ENCODE data around the gene BIRC3. TPM values are rescaled to one million over a fixed set of nuclear protein-coding genes. Genes with fewer than 3 reads are reported as not detected.

BIRC3 gene
- polyA plus RNA-seq, 1 donor (not counting 4 experiments of a cell fraction or from before 2014, with no cell fraction given): 2.1 TPM

DNA sequence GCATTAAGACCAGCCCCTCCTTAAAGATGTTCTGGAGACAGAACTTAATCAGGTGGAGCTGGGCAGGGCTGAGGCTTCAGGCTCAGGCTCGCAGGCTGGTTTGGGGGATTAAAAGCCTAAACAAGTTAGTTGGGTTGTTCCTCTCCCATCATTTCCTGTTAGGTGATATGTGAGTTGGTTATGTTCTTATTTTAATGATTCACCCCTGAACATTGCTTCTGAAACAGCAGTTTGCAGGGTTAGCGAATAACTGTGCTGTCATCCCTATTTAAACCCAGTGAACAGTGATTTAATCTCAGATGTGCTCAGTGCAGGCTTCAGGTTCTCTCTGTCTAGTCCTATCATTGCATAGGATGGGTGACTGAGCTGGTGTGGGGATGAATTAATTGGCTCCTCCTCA lies 47.4 kb upstream of the BIRC3 start:
- DNase-seq (ENCODE audit: low read depth, low spot score): peak; percentile 86

DNA sequence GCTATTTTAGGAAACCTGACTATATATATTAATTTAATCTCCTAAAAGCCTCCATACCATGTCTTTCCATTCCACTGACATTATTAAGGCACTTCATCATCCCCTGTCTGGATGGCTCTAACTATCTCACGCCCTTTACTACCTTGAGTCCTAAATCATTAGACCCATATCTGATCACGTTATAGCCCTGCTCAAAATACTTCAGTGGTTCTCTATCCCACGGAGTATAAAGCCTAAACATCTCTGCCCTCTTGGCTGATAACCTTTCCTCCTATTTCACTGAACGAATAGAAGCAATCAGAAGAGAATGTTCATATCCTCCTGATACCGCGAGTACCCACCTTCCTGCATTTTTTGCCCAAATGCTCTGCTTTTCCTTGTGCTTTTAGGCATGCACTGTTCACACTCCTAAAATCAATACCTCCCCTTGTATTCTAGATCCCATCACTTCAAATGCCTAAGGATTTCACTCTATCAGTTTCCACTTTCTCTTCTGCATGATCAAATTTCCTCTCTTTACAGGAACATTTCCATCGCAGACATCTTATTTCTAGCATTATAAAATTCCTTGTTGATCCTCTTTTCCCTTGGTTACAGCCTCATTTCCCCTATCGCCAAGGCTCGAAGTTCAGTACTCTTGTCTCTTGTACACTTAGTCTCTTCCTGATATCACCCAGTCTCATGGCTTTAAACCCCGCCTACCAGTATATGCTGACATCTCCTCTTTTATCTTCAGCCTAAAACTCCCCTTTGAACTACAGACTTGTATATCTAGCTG lies 45.0 kb upstream of the BIRC3 start:
- peaks cover 29% of the 10 kb centered on the region for H3K4me1 ChIP-seq (ENCODE audit: control insufficient read depth, extremely low read depth, insufficient read depth, low read length)
- no peaks in the 10 kb centered on the region for H3K27me3 ChIP-seq (ENCODE audit: control insufficient read depth, extremely low read depth, insufficient read depth, low read length)
- no peaks in the 10 kb centered on the region for H4K20me1 ChIP-seq (ENCODE audit: control insufficient read depth, extremely low read depth, insufficient read depth, low read length)
- DNase-seq (ENCODE audit: low read depth, low spot score) (no peak), FAIRE-seq (no peak)
- peaks cover 0 to 3% of the 10 kb centered on the region in 2 experiments for H3K36me3 ChIP-seq (ENCODE audit: control insufficient read depth in 2 of 2, extremely low read depth in 1 of 2, insufficient read depth in 2 of 2, low read length in 2 of 2)
- no peak for TF ChIP-seq EZH2 (IDR thresholded peaks at IDR 0.05; ENCODE audit: low read length)
- TF ChIP-seq, protein P1, sequence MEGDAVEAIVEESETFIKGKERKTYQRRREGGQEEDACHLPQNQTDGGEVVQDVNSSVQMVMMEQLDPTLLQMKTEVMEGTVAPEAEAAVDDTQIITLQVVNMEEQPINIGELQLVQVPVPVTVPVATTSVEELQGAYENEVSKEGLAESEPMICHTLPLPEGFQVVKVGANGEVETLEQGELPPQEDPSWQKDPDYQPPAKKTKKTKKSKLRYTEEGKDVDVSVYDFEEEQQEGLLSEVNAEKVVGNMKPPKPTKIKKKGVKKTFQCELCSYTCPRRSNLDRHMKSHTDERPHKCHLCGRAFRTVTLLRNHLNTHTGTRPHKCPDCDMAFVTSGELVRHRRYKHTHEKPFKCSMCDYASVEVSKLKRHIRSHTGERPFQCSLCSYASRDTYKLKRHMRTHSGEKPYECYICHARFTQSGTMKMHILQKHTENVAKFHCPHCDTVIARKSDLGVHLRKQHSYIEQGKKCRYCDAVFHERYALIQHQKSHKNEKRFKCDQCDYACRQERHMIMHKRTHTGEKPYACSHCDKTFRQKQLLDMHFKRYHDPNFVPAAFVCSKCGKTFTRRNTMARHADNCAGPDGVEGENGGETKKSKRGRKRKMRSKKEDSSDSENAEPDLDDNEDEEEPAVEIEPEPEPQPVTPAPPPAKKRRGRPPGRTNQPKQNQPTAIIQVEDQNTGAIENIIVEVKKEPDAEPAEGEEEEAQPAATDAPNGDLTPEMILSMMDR (optimal IDR thresholded peaks at IDR 0.05 in 1 of 3, IDR thresholded peaks at IDR 0.05 in 1 of 3, conservative IDR thresholded peaks at IDR 0.05 in 1 of 3; ENCODE audit: extremely low read depth in 1 of 3, insufficient read depth in 2 of 3, low read length in 3 of 3): no peak
- no peaks in the 10 kb centered on the region for H3K9me3 ChIP-seq (ENCODE audit: control insufficient read depth, low read depth, low read length)
- H2AFZ ChIP-seq (ENCODE audit: control insufficient read depth, low read length): no peak overlapping the region
- H3K4me3 ChIP-seq (ENCODE audit: control insufficient read depth in 2 of 3, extremely low read depth in 1 of 3, insufficient read depth in 2 of 3, low read depth in 1 of 3, low read length in 3 of 3): no peak overlapping the region
- H3K9ac ChIP-seq (ENCODE audit: control insufficient read depth, extremely low read depth, insufficient read depth, low read length): no peak overlapping the region
- no peaks in the 10 kb centered on the region for H3K9me1 ChIP-seq (ENCODE audit: control insufficient read depth, extremely low read depth, insufficient read depth, low read length)
- no peak overlapping the region for H3K27ac ChIP-seq (ENCODE audit: control insufficient read depth, insufficient read depth, low read length)
- dilution Hi-C loops (cut with MboI; ENCODE audit: extremely low pct_ligation_motif_present, low sequenced_read_pairs): no loop called here
- no peak overlapping the region for H3K4me2 ChIP-seq (ENCODE audit: control insufficient read depth, extremely low read depth, insufficient read depth, low read depth, low read length)
- H3K79me2 ChIP-seq (ENCODE audit: control insufficient read depth, insufficient read depth, low read length): no peaks in the 10 kb centered on the region

More for the DNA sequence above, 47.4 kb upstream of the BIRC3 start:
- Histone ChIP-seq H3K4me1 (ENCODE audit: control insufficient read depth, extremely low read depth, insufficient read depth, low read length) (peaks cover 32% of the 10 kb centered on the region), H4K20me1 (ENCODE audit: control insufficient read depth, extremely low read depth, insufficient read depth, low read length) (no peaks in the 10 kb centered on the region), H3K4me3 (ENCODE audit: control insufficient read depth in 2 of 3, extremely low read depth in 1 of 3, insufficient read depth in 2 of 3, low read depth in 1 of 3, low read length in 3 of 3) (peak overlapping the region in 2 of 3 experiments; percentile 59 to 73), H3K36me3 (ENCODE audit: control insufficient read depth in 2 of 2, extremely low read depth in 1 of 2, insufficient read depth in 2 of 2, low read length in 2 of 2) (peaks cover 0 to 1% of the 10 kb centered on the region in 2 experiments), H3K27ac (ENCODE audit: control insufficient read depth, insufficient read depth, low read length) (peak overlapping the region; percentile 85), H3K9ac (ENCODE audit: control insufficient read depth, extremely low read depth, insufficient read depth, low read length) (peak overlapping the region; percentile 74), H3K27me3 (ENCODE audit: control insufficient read depth, extremely low read depth, insufficient read depth, low read length) (no peaks in the 10 kb centered on the region), H3K79me2 (ENCODE audit: control insufficient read depth, insufficient read depth, low read length) (no peaks in the 10 kb centered on the region), H3K9me3 (ENCODE audit: control insufficient read depth, low read depth, low read length) (no peaks in the 10 kb centered on the region), H2AFZ (ENCODE audit: control insufficient read depth, low read length) (no peak overlapping the region), H3K9me1 (ENCODE audit: control insufficient read depth, extremely low read depth, insufficient read depth, low read length) (no peaks in the 10 kb centered on the region), H3K4me2 (ENCODE audit: control insufficient read depth, extremely low read depth, insufficient read depth, low read depth, low read length) (peak overlapping the region; percentile 88)
- TF ChIP-seq EZH2 (IDR thresholded peaks at IDR 0.05; ENCODE audit: low read length): no peak
- TF ChIP-seq, protein P1 (optimal IDR thresholded peaks at IDR 0.05 in 1 of 3, IDR thresholded peaks at IDR 0.05 in 1 of 3, conservative IDR thresholded peaks at IDR 0.05 in 1 of 3; ENCODE audit: extremely low read depth in 1 of 3, insufficient read depth in 2 of 3, low read length in 3 of 3): no peak
- peak; percentile 92 for FAIRE-seq
- dilution Hi-C loops (cut with MboI; ENCODE audit: extremely low pct_ligation_motif_present, low sequenced_read_pairs): no loop called here

Data from keratinocyte (primary cell).